HUES6 (cell line): ENCODE data around the gene TRAPPC10.
A peak's percentile ranks its signal among the peaks of the same experiment; 100 is the strongest.

Experiments used
- H3K27ac ChIP-seq: 2 replicates; pipeline ENCODE4 v1.7.0; 2013; ENCODE audit warnings: low read depth, mild to moderate bottlenecking, low read length, inconsistent platforms
- H3K27me3 ChIP-seq: 2 replicates; pipeline ENCODE4 v1.6.1; 2013; ENCODE audit warnings: low read length; ENCODE audit not compliant: control insufficient read depth, insufficient read depth
- H3K36me3 ChIP-seq: 2 replicates; pipeline ENCODE4 v1.6.1; 2013; ENCODE audit warnings: low read length; ENCODE audit not compliant: control insufficient read depth, insufficient read depth
- H3K4me1 ChIP-seq: 2 replicates; pipeline ENCODE4 v1.6.1; 2013; ENCODE audit warnings: low read length; ENCODE audit not compliant: control insufficient read depth, insufficient read depth
- H3K4me3 ChIP-seq: 2 replicates; pipeline ENCODE4 v1.5.1; 2013; ENCODE audit warnings: low read depth, low read length
- H3K9ac ChIP-seq: one replicate; pipeline ENCODE4 v1.6.1; 2013; ENCODE audit warnings: mild to moderate bottlenecking, low read length
- H3K9me3 ChIP-seq: 2 replicates; pipeline ENCODE4 v1.6.1; 2013; ENCODE audit warnings: low read depth, low read length; ENCODE audit not compliant: control insufficient read depth, insufficient read depth

The TRAPPC10 gene

DNA sequence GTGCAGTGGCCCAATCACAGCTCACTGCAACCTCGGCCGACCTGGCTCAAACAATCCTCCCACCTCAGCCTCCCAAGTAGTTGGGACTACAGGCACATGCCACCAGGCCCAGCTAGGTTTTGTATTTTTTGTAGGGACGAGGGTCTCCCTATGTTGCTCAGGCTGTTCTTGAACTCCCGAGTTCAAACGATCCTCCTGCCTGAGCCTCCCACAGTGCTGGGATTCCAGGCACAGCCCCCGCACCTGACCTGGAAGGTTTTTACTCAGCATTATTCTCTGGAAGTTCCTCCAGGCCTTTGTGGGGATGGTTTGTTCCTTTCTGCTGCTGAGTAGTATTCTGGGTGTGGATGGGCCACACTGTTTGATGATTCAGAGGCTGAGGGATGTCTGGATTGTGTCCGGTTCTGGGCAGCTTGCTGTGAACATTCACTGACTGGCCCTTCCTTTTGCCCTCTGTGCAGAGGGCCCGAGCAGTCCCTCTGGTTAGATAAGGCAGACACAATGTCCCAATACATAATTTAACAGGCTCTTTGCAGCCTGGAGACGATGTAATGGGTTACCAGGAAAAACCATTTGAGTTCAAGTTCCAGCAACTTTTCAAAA, 6.0 kb upstream of the TRAPPC10 start:
- H3K36me3 ChIP-seq: no peaks in the 10 kb centered on the region
- no peak overlapping the region for H3K27ac ChIP-seq
- H3K27me3 ChIP-seq: no peaks in the 10 kb centered on the region
- no peak overlapping the region for H3K4me3 ChIP-seq
- no peaks in the 10 kb centered on the region for H3K9me3 ChIP-seq
- peaks cover 12% of the 10 kb centered on the region; the same call in 1 of the 2 replicates for H3K4me1 ChIP-seq
- H3K9ac ChIP-seq: no peak overlapping the region

DNA sequence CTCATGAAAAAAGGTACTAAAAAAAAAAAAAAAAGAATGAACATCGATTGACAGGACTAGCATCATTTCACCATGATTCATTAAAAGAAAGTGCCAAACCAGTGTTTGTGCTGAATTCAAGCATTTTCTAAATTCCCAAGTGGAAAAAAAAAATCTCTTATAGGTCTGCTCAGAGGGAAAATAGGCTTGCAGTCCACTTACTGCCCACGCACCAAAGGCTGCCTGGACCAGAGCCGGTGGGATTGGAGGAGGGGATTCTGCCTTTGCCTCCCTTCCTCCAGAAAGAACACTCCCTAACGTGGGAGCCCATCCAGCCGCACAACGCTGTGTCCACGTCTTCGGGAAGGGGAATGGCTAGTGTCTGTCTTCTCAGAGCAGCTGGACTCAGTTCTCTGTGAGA, 5.5 kb upstream of the TRAPPC10 start:
- H3K9ac ChIP-seq: no peak overlapping the region
- peaks cover 14% of the 10 kb centered on the region; the same call in 1 of the 2 replicates for H3K4me1 ChIP-seq
- no peak overlapping the region for H3K27ac ChIP-seq
- no peaks in the 10 kb centered on the region for H3K9me3 ChIP-seq
- no peaks in the 10 kb centered on the region for H3K36me3 ChIP-seq
- H3K4me3 ChIP-seq: no peak overlapping the region
- H3K27me3 ChIP-seq: no peaks in the 10 kb centered on the region

DNA sequence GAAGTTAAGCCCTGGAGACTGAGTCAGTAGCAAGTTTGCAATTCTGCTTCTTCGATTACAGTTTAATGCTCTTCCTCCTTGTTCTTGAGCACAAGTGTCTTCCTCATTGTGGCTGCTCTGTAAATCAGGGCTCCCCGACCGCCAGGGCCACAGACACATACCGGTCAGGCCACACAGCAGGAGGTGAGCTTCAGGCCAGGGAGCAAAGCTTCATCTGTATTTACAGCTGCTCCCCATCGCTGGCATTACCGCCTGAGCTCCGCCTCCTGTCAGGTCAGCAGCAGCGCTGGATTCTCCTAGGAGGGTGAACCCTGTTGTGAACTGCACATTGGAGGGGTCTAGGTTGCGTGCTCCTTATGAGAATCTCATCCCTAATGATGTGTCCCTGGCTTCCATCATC, 1.7 kb upstream of the TRAPPC10 start:
- H3K4me1 ChIP-seq: peaks cover 23% of the 10 kb centered on the region
- no peaks in the 10 kb centered on the region for H3K9me3 ChIP-seq
- no peak overlapping the region for H3K27ac ChIP-seq
- H3K9ac ChIP-seq: no peak overlapping the region
- no peak overlapping the region for H3K4me3 ChIP-seq
- no peaks in the 10 kb centered on the region for H3K36me3 ChIP-seq
- H3K27me3 ChIP-seq: no peaks in the 10 kb centered on the region

DNA sequence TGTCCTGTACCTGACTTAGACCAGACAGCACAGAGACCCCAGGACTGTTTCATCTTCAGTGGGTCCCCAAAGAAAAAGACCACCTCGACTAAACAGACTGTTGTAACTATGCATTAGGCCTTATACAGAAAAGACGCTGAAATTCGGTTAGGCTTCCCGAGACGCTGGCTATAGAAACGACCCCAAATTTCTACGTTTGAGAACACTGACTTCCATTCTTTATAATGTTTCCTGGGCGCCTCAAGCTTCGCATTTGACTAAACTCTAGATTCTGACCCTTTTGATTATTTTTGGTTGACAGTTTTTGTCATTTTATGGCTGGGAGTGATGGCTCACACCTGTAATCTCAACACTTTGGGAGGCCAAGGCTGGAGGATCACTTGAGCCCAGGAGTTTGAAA, 986 bp upstream of the TRAPPC10 start:
- Histone ChIP-seq H3K9me3 (no peaks in the 10 kb centered on the region), H3K27me3 (no peaks in the 10 kb centered on the region), H3K4me1 (peaks cover 23% of the 10 kb centered on the region), H3K9ac (peak overlapping the region; percentile 49), H3K36me3 (no peaks in the 10 kb centered on the region), H3K27ac (0 out of 2 replicates have a peak overlapping the region, but pooled peaks have one; percentile 90), H3K4me3 (peak overlapping the region; percentile 73)

DNA sequence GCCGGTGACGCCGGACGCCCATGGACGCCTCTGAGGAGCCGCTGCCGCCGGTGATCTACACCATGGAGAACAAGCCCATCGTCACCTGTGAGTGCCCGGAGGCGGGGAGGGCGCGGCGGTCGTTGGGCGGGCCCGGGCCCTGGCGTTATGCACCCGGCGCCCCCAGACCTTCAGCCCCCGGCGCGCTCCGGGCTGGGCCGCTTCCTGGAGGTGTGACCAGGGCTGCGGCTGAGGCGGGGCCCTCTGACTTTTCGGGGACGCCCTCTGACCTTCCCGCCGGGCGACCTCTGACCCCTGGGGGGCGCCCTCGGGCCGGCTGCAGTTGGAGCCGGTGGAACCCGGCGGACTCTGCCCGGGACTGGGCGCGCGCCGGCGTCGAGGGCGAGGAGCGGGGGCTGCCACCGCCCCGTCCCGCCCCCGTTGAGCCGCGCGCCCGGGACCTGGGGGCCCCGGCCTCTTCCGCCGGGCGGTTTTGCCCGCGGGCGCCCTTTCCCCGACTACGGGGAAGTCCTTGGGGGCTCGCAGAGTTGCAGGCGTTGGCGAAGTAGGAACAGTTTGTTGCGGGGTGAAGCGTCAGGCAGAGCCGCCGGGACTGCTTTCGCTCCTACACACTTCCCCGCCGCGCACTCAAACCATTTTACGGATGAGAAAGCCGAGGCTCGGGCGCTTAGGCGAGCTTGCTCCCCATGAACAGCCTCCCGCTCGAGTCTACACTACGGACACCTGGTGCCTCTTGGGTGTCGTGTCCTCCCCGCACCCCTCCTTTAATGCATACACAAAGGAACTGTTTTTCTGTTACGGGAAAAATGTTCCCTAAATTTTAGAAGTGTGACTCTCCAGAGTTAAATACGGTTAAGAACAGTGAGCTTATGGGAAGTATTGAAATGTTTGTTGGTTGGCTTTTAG, 618 bp downstream of the TRAPPC10 start:
- H3K9ac ChIP-seq: peak overlapping the region; percentile 93
- no peaks in the 10 kb centered on the region for H3K27me3 ChIP-seq
- peak overlapping the region; percentile 66; the same call in 1 of the 2 replicates for H3K27ac ChIP-seq
- no peaks in the 10 kb centered on the region for H3K36me3 ChIP-seq
- peaks cover 23% of the 10 kb centered on the region for H3K4me1 ChIP-seq
- H3K4me3 ChIP-seq: peak overlapping the region; percentile 73
- no peaks in the 10 kb centered on the region for H3K9me3 ChIP-seq

DNA sequence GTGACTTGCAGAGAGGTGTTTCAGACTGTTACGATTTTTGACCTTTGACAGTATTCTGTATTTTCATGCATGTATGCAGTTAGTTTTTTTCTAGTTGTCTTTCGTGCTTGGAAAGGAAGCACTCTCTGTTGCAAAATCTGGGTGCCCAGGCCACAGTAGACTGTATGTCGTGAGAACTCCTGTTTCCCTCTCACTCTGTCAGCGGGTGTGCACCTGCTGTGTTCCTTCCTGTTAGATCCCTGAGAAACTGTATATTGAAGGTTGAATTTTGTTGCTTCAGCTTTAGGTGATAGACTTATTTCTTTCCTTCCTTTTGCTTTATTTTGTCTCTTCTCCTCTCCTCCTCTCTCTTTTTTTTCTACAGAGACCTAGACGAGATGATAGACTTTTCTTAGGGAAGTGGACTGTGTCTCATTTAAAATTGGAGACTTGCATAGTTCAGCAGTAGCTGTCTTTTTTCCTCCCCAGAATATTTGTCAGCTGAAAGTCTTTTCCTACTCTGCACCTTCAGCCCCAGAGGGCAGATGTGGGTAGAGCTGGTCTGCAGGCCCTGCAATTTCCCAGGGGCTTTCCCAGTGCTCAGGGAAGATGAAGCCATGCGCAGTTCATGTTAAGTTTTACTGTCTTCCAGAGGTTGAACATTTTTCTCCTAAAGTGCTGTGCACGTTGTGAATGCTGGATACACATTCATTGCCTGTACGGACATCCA, 1.4 kb downstream of the TRAPPC10 start:
- Histone ChIP-seq H3K27me3 (no peaks in the 10 kb centered on the region), H3K27ac (no peak overlapping the region), H3K9me3 (no peaks in the 10 kb centered on the region), H3K36me3 (no peaks in the 10 kb centered on the region), H3K4me3 (peak overlapping the region; percentile 73), H3K4me1 (peaks cover 23% of the 10 kb centered on the region), H3K9ac (peak overlapping the region; percentile 93)

DNA sequence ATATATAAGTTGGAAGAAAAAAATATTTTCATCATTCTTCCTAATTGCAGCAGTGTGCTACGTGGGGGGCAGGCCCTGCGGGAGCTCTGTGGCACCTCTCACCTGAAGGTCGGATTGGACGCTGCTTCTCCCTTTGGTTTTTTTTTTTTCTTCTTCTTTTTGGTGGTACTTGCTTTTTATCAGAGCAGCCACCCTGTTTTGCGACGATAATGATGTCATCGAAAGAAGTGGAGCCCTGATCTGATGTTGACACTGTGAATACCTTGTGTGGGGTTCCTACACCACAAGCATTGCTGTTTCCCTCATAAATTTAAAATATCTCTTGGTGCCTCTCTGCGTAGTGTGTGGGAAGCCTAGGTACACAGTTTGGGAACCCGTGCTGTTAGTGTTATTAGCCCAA, 5.5 kb downstream of the TRAPPC10 start:
- H3K9ac ChIP-seq: no peak overlapping the region
- peaks cover 15% of the 10 kb centered on the region for H3K4me1 ChIP-seq
- no peaks in the 10 kb centered on the region for H3K9me3 ChIP-seq
- no peak overlapping the region for H3K27ac ChIP-seq
- H3K27me3 ChIP-seq: no peaks in the 10 kb centered on the region
- no peaks in the 10 kb centered on the region for H3K36me3 ChIP-seq
- no peak overlapping the region for H3K4me3 ChIP-seq

DNA sequence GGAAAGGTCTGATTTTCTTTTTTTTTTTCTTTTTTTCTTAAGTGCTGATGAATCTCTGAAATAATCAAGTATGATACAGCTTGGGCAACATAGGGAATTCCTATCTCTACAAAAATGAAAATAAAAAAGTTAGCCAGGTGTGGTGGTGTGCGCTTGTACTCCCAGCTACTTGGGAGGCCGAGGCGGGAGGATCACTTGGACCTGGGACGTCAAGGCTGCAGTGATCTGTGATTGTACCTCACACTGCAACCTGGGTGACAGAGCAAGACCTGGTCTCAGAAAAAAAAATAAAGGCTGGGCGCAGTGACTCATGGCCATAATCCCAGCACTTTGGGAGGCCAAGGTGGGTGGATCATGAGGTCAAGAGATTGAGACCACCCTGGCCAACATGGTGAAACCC, 6.0 kb downstream of the TRAPPC10 start:
- Histone ChIP-seq H3K36me3 (no peaks in the 10 kb centered on the region), H3K9ac (no peak overlapping the region), H3K27me3 (no peaks in the 10 kb centered on the region), H3K27ac (no peak overlapping the region), H3K9me3 (no peaks in the 10 kb centered on the region), H3K4me3 (no peak overlapping the region), H3K4me1 (peaks cover 15% of the 10 kb centered on the region)

DNA sequence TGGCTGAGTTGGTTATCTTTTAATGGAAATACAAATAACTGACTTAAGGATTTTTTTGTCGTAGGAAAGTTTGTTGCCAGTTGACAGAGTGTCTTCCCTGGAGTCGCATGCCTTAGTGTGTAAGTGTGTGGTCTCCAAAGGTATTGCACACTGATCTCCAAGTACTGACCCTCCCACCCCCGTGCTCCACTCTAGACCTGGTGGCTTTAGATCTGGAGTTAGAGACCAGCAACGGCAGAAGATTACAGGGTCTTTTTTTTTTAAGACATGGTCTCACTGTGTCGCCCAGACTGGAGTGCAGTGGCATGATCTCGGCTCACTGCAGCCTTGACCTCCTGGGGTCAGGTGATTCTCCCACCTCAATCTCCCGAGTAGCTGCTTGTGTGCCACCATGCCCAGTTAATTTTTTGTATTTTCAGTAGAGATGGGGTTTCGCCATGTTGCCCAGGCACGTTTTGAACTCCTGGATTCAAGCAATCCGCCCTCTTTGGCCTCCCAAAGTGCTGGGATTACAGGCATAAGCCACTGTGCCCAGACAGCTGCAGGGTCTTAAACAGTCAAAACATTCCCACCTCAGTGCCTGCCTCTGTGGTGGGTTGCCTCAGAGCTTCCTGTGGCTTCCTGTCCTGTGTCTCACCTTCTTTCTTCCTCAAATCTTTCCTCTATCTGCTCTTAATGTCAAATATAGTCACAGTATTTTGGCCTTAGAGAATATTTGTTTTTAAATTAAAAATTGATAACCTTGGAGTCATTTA, 6.9 kb downstream of the TRAPPC10 start:
- H3K27ac ChIP-seq: no peak overlapping the region
- no peak overlapping the region for H3K9ac ChIP-seq

DNA sequence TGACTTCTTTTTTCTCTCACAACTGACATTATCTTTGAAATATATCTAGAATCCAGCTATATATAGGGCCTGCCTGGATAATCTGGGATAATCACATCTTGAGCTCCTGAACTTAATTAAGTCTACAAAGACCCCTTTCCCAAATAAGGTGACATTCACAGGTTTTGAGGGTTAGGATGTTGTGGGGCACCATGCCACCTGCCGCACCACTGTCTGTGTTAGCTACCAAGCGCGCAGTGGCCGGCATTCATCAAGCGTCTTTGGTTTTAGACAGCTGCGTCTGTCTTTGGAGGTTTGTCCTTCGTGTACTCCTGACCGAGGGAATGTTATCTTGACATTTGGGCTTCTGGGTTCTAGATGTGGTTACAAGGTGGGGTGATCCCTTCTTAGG, 7.5 kb downstream of the TRAPPC10 start:
- peaks cover 6% of the 10 kb centered on the region for H3K4me1 ChIP-seq
- H3K36me3 ChIP-seq: no peaks in the 10 kb centered on the region
- H3K27ac ChIP-seq: no peak overlapping the region
- H3K4me3 ChIP-seq: no peak overlapping the region
- H3K27me3 ChIP-seq: no peaks in the 10 kb centered on the region
- no peak overlapping the region for H3K9ac ChIP-seq
- no peaks in the 10 kb centered on the region for H3K9me3 ChIP-seq

More for the DNA sequence above, 6.9 kb downstream of the TRAPPC10 start:
- Histone ChIP-seq H3K27me3 (no peaks in the 10 kb centered on the region), H3K36me3 (no peaks in the 10 kb centered on the region), H3K4me3 (no peak overlapping the region), H3K4me1 (peaks cover 6% of the 10 kb centered on the region), H3K9me3 (no peaks in the 10 kb centered on the region)
